Left ventricle myocardium inferior (tissue), 1 donor: ENCODE data around the gene UROS. TPM values are rescaled to one million over a fixed set of nuclear protein-coding genes. Genes with fewer than 3 reads are reported as not detected.

Experiments used
- DNase-seq: peaks from one replicate; pipeline ENCODE4 v3.0.0-alpha.2; 2020
- H3K27ac ChIP-seq: fragments of 200-600 bp; replicated peaks from 2 replicates; pipeline ENCODE4 v1.8.0; 2021
- H3K27me3 ChIP-seq: fragments of 200-600 bp; 2 replicates; pipeline ENCODE4 v1.8.0; 2021; ENCODE audit warnings: low read depth
- H3K36me3 ChIP-seq: fragments of 200-600 bp; 2 replicates; pipeline ENCODE4 v1.8.0; 2021
- H3K4me1 ChIP-seq: fragments of 200-600 bp; 2 replicates; pipeline ENCODE4 v1.8.0; 2021
- H3K4me3 ChIP-seq: fragments of 200-600 bp; 2 replicates; pipeline ENCODE4 v1.8.0; 2021; ENCODE audit warnings: mild to moderate bottlenecking, moderate library complexity
- H3K9me3 ChIP-seq: fragments of 200-600 bp; replicated peaks from 2 replicates; pipeline ENCODE4 v1.8.0; 2021
- intact Hi-C: fragments of 100-400 bp; cut with micrococcal nuclease; formaldehyde crosslinking; loops from one replicate; pipeline ENCODE4 v1.11.0; 2022
- total RNA-seq: library from RNA; stranded (reverse); fragmentation: NEBNext Ultra II Directional; extraction: Animal tissue kit (Norgen Biotek cat#: 25700); gene quantifications from one replicate; pipeline ENCODE4 v1.2.1, GENCODE V29; 2021
- TF ChIP-seq, protein P1 (sequence below): fragments of 200-600 bp; IDR thresholded peaks from 2 replicates; pipeline ENCODE4 v1.8.0; 2021; ENCODE audit warnings: antibody characterized with exemption, mild to moderate bottlenecking, borderline replicate concordance
- donor health status: DM: no; HTN: yes; CAD: no; lungs with severe emphysema.

Gene UROS
- total RNA-seq, 1 donor from 2014 or later: 80.4 TPM

DNA sequence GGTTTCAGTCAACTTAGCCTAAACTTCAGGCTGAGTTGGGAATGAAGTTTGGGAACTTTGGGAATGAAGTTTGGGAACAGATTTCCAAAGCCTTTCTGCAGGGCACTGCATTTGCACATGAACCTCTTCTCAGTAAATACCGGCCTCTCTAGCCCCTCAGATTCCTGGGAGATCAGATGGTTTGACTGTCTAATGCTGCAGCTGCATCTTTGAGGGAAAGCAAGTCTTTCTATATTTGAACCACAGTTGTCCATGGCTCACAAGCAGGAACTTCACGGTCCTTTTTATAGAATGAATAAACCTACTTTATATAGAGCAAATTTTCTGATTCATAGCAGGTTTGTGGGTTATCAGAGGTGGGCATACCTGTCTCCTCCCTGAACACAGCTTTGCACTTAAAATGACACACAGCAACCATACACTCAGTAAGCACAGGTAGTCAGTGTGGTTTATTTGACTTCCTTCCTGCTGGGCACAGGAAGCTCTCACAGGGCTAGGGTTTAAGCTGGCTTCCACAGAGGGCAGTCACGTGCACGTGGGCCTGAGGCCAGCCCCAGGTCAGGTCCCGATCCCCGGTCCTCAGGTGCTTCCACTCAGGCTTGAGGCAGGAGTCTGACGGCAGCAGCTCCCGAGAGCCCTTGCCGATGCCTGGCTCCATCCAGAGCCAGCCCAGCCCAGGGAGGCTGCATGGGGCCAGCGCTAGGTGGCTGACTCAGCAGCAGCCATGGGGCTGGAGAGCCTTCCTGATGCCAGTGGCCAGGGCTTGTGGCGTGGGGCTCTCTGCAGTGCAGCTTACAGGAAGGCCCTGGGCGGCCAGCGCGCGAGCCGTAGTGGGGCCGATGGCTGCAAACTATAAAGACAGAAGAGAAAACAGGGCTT, 34.7 kb downstream of the UROS start:
- Histone ChIP-seq H3K36me3 (peaks cover 58% of the 10 kb centered on the region), H3K27ac (no peak overlapping the region), H3K4me3 (no peak overlapping the region), H3K27me3 (no peaks in the 10 kb centered on the region), H3K4me1 (no peaks in the 10 kb centered on the region), H3K9me3 (no peaks in the 10 kb centered on the region)
- no peak for DNase-seq
- intact Hi-C loops: no loop called here
- TF ChIP-seq, protein P1, sequence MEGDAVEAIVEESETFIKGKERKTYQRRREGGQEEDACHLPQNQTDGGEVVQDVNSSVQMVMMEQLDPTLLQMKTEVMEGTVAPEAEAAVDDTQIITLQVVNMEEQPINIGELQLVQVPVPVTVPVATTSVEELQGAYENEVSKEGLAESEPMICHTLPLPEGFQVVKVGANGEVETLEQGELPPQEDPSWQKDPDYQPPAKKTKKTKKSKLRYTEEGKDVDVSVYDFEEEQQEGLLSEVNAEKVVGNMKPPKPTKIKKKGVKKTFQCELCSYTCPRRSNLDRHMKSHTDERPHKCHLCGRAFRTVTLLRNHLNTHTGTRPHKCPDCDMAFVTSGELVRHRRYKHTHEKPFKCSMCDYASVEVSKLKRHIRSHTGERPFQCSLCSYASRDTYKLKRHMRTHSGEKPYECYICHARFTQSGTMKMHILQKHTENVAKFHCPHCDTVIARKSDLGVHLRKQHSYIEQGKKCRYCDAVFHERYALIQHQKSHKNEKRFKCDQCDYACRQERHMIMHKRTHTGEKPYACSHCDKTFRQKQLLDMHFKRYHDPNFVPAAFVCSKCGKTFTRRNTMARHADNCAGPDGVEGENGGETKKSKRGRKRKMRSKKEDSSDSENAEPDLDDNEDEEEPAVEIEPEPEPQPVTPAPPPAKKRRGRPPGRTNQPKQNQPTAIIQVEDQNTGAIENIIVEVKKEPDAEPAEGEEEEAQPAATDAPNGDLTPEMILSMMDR: no peak

DNA sequence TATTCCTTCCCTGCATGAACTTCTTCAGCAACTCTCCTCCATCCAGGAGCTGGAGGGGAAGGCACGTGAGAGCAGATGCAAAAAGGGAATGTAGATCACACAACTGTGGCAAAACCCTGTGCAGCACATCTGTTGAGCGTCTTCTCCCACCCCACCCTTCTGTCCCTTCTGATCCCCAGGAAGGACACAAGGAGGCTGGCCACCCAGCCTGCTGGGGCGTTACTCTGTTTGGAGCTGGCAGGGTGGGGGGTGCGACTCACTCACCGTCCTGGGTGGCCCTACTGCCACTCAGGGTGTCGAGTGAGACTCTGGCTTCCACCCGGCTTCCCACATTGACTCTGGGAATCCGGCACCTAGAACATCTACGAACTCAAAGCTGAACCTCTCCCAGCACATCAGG, 37.3 kb downstream of the UROS start:
- H3K4me3 ChIP-seq: no peak overlapping the region
- TF ChIP-seq, protein P1: no peak

DNA sequence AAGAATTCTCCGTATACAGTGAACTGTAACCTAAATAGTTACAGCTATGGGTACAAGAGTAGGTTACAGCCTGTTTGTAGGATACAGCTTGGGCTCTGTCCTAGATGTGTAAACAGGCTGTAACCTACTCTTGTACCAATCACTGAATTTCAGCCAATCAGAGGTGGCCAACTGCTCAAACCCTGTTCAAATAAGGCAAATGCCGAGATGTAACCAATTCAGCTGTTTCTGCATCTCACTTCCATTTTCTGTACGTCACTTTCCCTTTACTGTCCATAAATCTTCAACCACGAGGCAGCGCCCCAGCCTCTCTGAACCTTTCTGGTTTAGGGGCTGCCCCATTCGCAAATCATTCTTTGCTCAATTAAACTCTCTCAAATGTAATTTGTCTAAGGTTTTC, 39.1 kb downstream of the UROS start:
- Histone ChIP-seq H3K36me3 (peaks cover 22% of the 10 kb centered on the region), H3K27me3 (no peaks in the 10 kb centered on the region), H3K4me3 (no peak overlapping the region), H3K9me3 (peaks cover 4% of the 10 kb centered on the region), H3K27ac (no peak overlapping the region), H3K4me1 (no peaks in the 10 kb centered on the region)
- intact Hi-C loops: no loop called here
- TF ChIP-seq, protein P1: no peak
- DNase-seq: no peak

More for the DNA sequence above, 37.3 kb downstream of the UROS start:
- no peaks in the 10 kb centered on the region for H3K9me3 ChIP-seq
- H3K27me3 ChIP-seq: no peaks in the 10 kb centered on the region
- intact Hi-C loops: no loop called here
- H3K4me1 ChIP-seq: no peaks in the 10 kb centered on the region
- peaks cover 32% of the 10 kb centered on the region for H3K36me3 ChIP-seq
- no peak for DNase-seq
- no peak overlapping the region for H3K27ac ChIP-seq

DNA sequence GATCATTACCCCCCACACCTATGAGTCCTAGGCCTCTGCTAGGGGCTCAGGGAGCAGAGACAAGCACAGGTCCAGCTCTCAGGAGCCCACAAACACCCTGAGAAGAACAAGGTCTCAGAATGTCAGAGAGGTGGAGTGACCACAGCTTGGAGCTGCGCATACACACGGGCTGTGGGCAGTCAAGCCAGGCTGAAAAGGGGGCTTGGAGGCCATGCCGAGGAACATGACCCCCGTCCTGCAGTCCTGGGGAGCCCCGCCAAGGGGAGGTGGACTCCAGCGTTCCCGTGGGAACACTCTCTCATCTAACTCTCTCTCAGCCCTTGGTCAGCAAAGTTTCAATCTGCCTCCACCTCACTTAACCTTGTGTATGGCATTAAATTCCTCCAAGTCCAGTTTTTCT, 39.6 kb downstream of the UROS start:
- TF ChIP-seq, protein P1: no peak
- H3K27ac ChIP-seq: no peak overlapping the region

DNA sequence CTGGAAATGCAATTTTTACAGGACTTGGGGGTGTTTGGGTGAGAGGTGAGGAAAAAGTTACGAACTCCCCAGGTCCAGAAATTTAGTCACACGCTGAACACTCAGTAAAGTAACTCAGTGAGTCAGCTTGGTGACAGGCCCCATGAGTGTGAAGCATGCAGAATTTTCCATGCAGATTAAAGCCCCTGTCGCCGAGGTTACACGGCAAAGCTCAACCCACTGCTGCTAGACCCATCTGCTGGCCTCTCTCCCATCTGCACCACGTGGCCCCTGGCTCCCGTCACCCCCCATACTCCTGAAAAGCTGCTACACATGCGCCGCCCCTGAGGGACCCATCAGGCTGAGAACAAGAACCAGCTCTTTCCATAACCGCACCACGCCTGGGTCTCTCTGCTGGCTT, 40.4 kb downstream of the UROS start:
- TF ChIP-seq, protein P1: no peak
- Histone ChIP-seq H3K36me3 (peaks cover 8% of the 10 kb centered on the region), H3K9me3 (peaks cover 4% of the 10 kb centered on the region), H3K27me3 (no peaks in the 10 kb centered on the region), H3K4me1 (no peaks in the 10 kb centered on the region), H3K4me3 (no peak overlapping the region), H3K27ac (no peak overlapping the region)
- no peak for DNase-seq
- intact Hi-C loops: no loop called here

More for the DNA sequence above, 39.6 kb downstream of the UROS start:
- H3K4me3 ChIP-seq: no peak overlapping the region
- peaks cover 16% of the 10 kb centered on the region for H3K36me3 ChIP-seq
- no peaks in the 10 kb centered on the region for H3K4me1 ChIP-seq
- DNase-seq: no peak
- intact Hi-C loops: no loop called here
- H3K27me3 ChIP-seq: no peaks in the 10 kb centered on the region
- H3K9me3 ChIP-seq: peaks cover 4% of the 10 kb centered on the region
